HL-60 (cell line): ENCODE measurements around the gene RANBP3.

Experiments used
- DNase-seq, 2 experiments: peaks; one replicate each; pipeline ENCODE4 v3.0.0-alpha.2; 2010 to 2020; ENCODE audit warnings: low read depth in 1 of 2, low spot score in 1 of 2
- H3K27ac ChIP-seq: fragments of 250-450 bp; sonication (Bioruptor Pico); replicated peaks from 2 replicates; pipeline ENCODE4 v1.5.1; 2020; ENCODE audit warnings: mild to moderate bottlenecking, moderate library complexity
- H3K27me3 ChIP-seq: fragments of 250-450 bp; sonication (Bioruptor Pico); 2 replicates; pipeline ENCODE4 v1.5.1; 2021; ENCODE audit warnings: mild to moderate bottlenecking, moderate library complexity; ENCODE audit not compliant: insufficient read depth, poor library complexity, severe bottlenecking
- H3K4me3 ChIP-seq: replicated peaks from 2 replicates; pipeline ENCODE4 v1.5.1; 2011; ENCODE audit warnings: mild to moderate bottlenecking, control low read depth, low read length; ENCODE audit not compliant: insufficient read depth
- CTCF ChIP-seq: IDR thresholded peaks from one replicate; pipeline ENCODE4 v1.5.1; 2011; ENCODE audit warnings: low read length, control low read depth, inconsistent platforms; ENCODE audit not compliant: insufficient read depth
- GABPA ChIP-seq: IDR thresholded peaks from 2 replicates; pipeline ENCODE4 v1.6.1; 2012; ENCODE audit warnings: low read depth
- POLR2AphosphoS5 ChIP-seq: IDR thresholded peaks from 2 replicates; pipeline ENCODE4 v1.6.1; 2012; ENCODE audit warnings: low read depth
- REST ChIP-seq: IDR thresholded peaks from 2 replicates; pipeline ENCODE4 v1.6.1; 2012; ENCODE audit warnings: low read depth; ENCODE audit not compliant: insufficient replicate concordance
- SPI1 ChIP-seq: IDR thresholded peaks from 2 replicates; pipeline ENCODE4 v1.6.1; 2012; ENCODE audit warnings: low read depth, mild to moderate bottlenecking, borderline replicate concordance

Gene RANBP3

GRCh38 chr19:5949792-5950305 lies 28.1 kb downstream of the RANBP3 start:
- TF ChIP-seq REST (no peak), POLR2AphosphoS5 (no peak), SPI1 (no peak), GABPA (no peak), CTCF (no peak)
- DNase-seq: no peak
- H3K4me3 ChIP-seq: no peak overlapping the region
- H3K27ac ChIP-seq: no peak overlapping the region
- no peaks in the 10 kb centered on the region for H3K27me3 ChIP-seq

GRCh38 chr19:5948752-5949564 lies 29.0 kb downstream of the RANBP3 start:
- H3K27ac ChIP-seq: no peak overlapping the region
- H3K4me3 ChIP-seq: no peak overlapping the region
- no peak for DNase-seq
- TF ChIP-seq REST: no peak
- TF ChIP-seq CTCF: no peak
- no peak for TF ChIP-seq GABPA
- TF ChIP-seq POLR2AphosphoS5: no peak
- no peak for TF ChIP-seq SPI1
- no peaks in the 10 kb centered on the region for H3K27me3 ChIP-seq

- peak; percentile 65 to 72 for DNase-seq
- TF ChIP-seq SPI1: no peak
- no peak for TF ChIP-seq REST
- TF ChIP-seq POLR2AphosphoS5: no peak
- TF ChIP-seq CTCF: no peak
- no peak for TF ChIP-seq GABPA
- H3K27me3 ChIP-seq: no peaks in the 10 kb centered on the region
- no peak overlapping the region for H3K4me3 ChIP-seq
- H3K27ac ChIP-seq: no peak overlapping the region; the same call in 1 of the 2 replicates
Observed at GRCh38 chr19:5947435-5947834, 30.5 kb downstream of the RANBP3 start.
